ENCODE measurements around the gene SLC25A13.

SLC25A13 gene

GRCh38 chr7:96322847-96323461 is 1.1 kb upstream of the SLC25A13 start:
- DNase-seq (ENCODE audit: low spot score): no peak

- DNase-seq (ENCODE audit: low spot score): no peak
Measured at GRCh38 chr7:96322373-96322695, 436 bp upstream of the SLC25A13 start.

GRCh38 chr7:96321031-96321657 is 754 bp downstream of the SLC25A13 start:
- DNase-seq (ENCODE audit: low spot score): peak; percentile 88

- DNase-seq (ENCODE audit: low spot score): no peak
Measured at GRCh38 chr7:96320442-96320841, 1.5 kb downstream of the SLC25A13 start.

GRCh38 chr7:96319439-96319838 is 2.5 kb downstream of the SLC25A13 start:
- DNase-seq (ENCODE audit: low spot score): no peak

GRCh38 chr7:96316949-96317348 is 4.9 kb downstream of the SLC25A13 start:
- DNase-seq (ENCODE audit: low spot score): no peak

GRCh38 chr7:96315125-96315512 is 6.8 kb downstream of the SLC25A13 start:
- no peak for DNase-seq (ENCODE audit: low spot score)

- DNase-seq (ENCODE audit: low spot score): no peak
Measured at GRCh38 chr7:96314402-96315124, 7.3 kb downstream of the SLC25A13 start.

GRCh38 chr7:96313940-96314339 is 8.0 kb downstream of the SLC25A13 start:
- DNase-seq (ENCODE audit: low spot score): no peak

GRCh38 chr7:96312502-96312901 is 9.4 kb downstream of the SLC25A13 start:
- no peak for DNase-seq (ENCODE audit: low spot score)

- no peak for DNase-seq (ENCODE audit: low spot score)
Measured at GRCh38 chr7:96311967-96312366, 9.9 kb downstream of the SLC25A13 start.

- no peak for DNase-seq (ENCODE audit: low spot score)
Measured at GRCh38 chr7:96310110-96310509, 11.8 kb downstream of the SLC25A13 start.

- no peak for DNase-seq (ENCODE audit: low spot score)
Measured at GRCh38 chr7:96308950-96309263, 13.0 kb downstream of the SLC25A13 start.

- no peak for DNase-seq (ENCODE audit: low spot score)
Measured at GRCh38 chr7:96308253-96308949, 13.5 kb downstream of the SLC25A13 start.

GRCh38 chr7:96306385-96307125 is 15.3 kb downstream of the SLC25A13 start:
- DNase-seq (ENCODE audit: low spot score): no peak

- no peak for DNase-seq (ENCODE audit: low spot score)
Measured at GRCh38 chr7:96305915-96306314, 16.0 kb downstream of the SLC25A13 start.

GRCh38 chr7:96304573-96304972 is 17.3 kb downstream of the SLC25A13 start:
- DNase-seq (ENCODE audit: low spot score): no peak

GRCh38 chr7:96303686-96304443 is 18.0 kb downstream of the SLC25A13 start:
- no peak for DNase-seq (ENCODE audit: low spot score)

GRCh38 chr7:96303105-96303685 is 18.7 kb downstream of the SLC25A13 start:
- no peak for DNase-seq (ENCODE audit: low spot score)

GRCh38 chr7:96300986-96301385 is 20.9 kb downstream of the SLC25A13 start:
- DNase-seq (ENCODE audit: low spot score): no peak

GRCh38 chr7:96300502-96300901 is 21.4 kb downstream of the SLC25A13 start:
- no peak for DNase-seq (ENCODE audit: low spot score)

All from SW480 (cell line).